ENCODE measurements around the gene CEP89. TPM values are rescaled to one million over a fixed set of nuclear protein-coding genes. Genes with fewer than 3 reads are reported as not detected.
"Not testable (repeated sequence)": the region's sequence is repeated elsewhere in the genome, so short reads cannot be mapped to it uniquely, and the experiment has no call there.

CEP89 gene
- total RNA-seq, 1 donor from 2014 or later, result 28.5 TPM

DNA sequence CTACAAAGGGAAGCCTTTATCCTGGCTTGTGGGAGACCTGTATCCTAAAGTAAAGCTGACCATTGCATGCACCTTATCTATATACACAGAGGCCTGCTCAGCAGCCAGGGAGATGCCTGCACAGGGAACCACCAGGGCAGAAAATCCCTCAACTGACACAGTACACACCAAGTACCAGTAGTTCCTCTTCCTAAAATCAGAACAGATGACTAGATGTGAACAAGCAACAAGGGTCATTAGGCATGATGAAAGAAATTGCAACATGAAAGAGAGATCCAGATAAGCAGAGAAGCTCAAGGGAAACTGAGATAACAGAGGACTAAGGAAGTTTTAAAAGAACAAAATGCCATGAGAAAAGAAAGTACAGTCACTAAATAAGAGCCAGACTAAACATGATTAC is 62.5 kb downstream of the CEP89 start:
- DNase-seq (ENCODE audit: low spot score) (no peak), ATAC-seq (no peak)
- intact Hi-C loops (cut with DNase I), result no loop called here

DNA sequence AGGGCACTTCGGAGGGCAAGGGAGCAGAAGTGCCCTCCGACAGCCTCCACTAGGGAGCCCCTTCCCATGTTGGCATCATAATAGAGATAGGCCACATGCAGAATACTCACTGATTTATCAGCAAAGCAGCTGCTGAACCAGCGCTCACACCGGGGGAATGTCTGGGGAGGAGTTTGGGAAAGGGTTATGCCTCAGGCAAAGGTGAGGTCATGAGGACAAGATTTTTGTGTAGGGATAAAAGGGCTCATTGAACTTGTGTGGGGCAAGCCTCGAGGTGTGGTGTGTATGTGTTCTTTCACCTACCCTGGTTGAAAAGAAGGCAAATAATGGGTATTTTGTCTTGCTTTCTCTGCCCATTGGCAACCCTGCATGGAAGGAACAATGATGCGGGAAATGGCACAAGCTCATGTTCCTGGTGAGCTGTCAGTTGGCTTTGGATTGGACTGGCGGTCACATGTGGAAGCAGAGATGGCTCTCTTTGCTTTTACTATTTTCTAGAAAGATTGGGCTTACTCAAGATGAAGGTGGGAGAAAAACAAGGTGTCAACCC is 63.0 kb downstream of the CEP89 start:
- intact Hi-C loops (cut with DNase I), result no loop called here
- DNase-seq (ENCODE audit: low spot score), result no peak
- ATAC-seq, result no peak

GRCh38 chr19:32902448-32902847 is 69.3 kb downstream of the CEP89 start:
- DNase-seq (ENCODE audit: low spot score), result no peak
- ATAC-seq, result no peak
- intact Hi-C loops (cut with DNase I), result no loop called here

DNA sequence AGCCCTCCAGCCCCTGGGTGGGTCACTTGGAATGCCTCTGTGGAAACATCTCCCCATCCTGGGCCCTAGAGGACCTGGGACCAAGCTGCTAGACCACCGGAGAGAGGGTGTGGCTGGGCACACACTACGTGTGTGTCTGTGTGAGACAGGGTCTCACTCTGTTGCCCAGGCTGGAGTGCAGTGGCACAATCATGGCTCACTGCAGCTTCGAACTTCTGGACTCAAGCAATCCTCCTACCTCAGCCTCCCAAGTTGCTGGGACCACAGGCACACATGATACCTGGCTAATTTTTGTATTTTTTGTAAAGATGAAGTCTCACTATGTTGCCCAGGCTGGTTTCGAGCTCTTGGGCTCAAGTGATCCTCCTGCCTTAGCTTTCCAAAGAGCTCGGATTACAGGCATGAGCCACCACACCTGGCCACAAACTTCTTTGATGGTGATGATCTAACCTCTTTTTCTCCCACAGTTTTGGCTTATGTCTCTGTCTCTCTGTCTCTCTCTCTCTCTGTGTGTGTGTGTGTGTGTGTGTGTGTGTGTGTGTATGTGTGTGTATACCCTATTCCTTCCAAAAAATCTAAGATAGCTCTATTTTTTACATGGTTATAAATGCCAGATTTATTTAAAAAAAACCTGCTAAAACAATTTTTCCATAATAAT is 70.1 kb downstream of the CEP89 start:
- no peak for DNase-seq (ENCODE audit: low spot score)
- ATAC-seq, result no peak
- intact Hi-C loops (cut with DNase I), result no loop called here

- ATAC-seq (no peak), DNase-seq (ENCODE audit: low spot score) (no peak)
- intact Hi-C loops (cut with DNase I), result no loop called here
Observed at GRCh38 chr19:32896516-32897214, 75.1 kb downstream of the CEP89 start.

GRCh38 chr19:32895384-32895783 is 76.4 kb downstream of the CEP89 start:
- ATAC-seq (no peak), DNase-seq (ENCODE audit: low spot score) (no peak)
- intact Hi-C loops (cut with DNase I), result no loop called here

GRCh38 chr19:32891609-32892008 is 80.1 kb downstream of the CEP89 start:
- intact Hi-C loops (cut with DNase I), result no loop called here
- no peak for ATAC-seq

DNA sequence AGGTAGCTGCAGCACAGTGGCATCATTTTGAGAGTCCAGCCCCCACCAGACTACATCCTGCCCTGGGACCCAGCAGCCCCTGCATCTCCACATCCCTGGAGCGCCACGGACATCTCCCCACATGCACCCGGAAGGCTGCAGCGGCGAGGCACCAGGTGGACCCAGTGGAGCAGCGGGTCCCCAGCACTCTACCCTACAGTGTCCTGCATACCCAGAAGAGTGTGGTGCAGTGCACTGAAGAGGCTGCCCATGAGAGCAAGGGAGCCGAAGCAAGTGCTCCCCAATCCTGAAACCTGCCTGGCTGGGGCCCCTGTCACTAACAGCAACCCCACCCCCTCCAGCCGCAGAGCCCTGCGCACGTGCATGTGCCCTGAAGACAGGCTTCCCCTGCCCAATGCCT is 80.9 kb downstream of the CEP89 start:
- DNase-seq (ENCODE audit: low spot score) (no peak), ATAC-seq (no peak)
- intact Hi-C loops (cut with DNase I), result no loop called here

More at GRCh38 chr19:32891609-32892008, 80.1 kb downstream of the CEP89 start:
- DNase-seq (ENCODE audit: low spot score), result no peak

- intact Hi-C loops (cut with DNase I), result no loop called here
- no peak for DNase-seq (ENCODE audit: low spot score)
Observed at GRCh38 chr19:32890326-32890725, 81.4 kb downstream of the CEP89 start.

DNA sequence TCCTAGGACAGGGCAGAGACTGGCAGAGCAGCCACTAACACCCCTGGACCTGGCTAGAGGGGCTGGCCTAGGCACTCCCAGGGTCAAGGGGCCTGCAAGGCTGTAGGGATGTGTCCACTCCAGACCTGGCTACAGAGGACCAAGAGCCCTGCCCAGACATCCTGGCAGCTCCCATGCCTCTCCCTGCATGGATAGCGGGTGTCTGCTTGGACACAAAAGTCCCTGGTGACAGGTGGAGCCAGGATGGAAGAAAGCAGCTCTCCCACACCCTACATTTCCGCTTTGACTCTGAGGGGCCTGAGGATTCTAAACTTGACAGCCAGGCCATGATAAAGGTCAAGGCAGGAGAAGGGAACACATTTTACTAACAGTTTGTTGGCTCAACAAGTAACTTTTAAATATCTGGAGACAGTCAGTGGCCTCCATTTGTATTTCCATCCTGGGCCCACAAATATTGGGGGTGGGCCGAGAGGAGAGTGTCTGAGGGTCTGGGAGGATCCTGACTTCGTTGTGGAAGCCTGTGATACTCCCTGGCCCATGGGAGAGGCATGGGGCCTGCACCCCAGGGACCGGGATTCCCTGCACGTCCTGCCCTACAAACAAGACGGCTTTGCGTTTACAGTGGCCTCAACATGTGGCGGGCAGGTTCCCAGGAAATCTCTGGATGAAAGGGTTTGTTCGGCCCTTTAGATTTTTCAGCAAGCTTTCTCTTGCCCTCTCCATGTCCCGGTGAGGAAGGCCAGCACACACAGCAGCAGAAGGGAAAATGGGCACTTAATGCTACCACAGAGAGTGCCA is 82.4 kb downstream of the CEP89 start:
- ATAC-seq, result no peak
- intact Hi-C loops (cut with DNase I), result no loop called here
- DNase-seq (ENCODE audit: low spot score), result no peak

More at GRCh38 chr19:32890326-32890725, 81.4 kb downstream of the CEP89 start:
- no peak for ATAC-seq

GRCh38 chr19:32887572-32888215 is 84.1 kb downstream of the CEP89 start:
- DNase-seq (ENCODE audit: low spot score) (no peak), ATAC-seq (no peak)
- intact Hi-C loops (cut with DNase I), result no loop called here

DNA sequence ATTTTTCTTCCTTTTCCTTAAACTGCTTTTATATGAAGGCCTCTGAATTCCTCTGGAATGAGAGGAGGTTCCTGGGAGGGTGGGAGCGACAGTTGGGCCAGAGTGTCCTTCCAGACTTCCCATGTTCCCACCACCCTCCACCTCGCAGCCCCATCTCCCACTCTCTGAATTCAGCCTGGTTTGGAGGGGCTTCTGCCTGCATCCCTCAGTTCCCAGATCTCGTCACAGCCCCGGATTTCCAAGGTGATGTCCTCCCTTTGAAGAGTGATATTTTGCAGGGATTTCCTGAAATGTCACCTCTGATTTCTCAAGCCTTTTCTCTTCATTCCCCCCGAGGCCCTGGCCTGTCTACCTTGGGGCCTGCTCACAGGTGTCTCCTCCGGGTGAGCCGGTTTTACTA is 85.5 kb downstream of the CEP89 start:
- ATAC-seq (no peak), DNase-seq (ENCODE audit: low spot score) (no peak)
- intact Hi-C loops (cut with DNase I), result no loop called here

DNA sequence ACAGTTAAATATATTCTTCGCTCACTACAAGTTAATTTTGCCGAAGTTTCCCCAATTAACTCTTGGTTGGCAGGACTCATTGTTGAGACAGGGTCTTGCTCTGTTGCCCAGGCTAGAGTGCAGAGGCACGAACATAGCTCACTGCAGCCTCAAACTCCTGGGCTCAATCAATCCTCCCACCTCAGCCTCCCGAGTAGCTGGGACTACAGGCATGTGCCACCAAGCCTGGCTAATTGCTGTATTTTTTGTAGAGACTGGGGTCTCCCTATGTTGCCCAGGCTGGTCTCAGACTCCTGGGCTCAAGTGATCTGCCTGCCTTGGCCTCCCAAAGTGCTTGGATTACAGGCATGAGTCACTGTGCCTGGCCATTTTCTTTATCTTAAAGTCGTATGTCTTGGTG is 86.5 kb downstream of the CEP89 start:
- DNase-seq (ENCODE audit: low spot score); ATAC-seq; intact Hi-C loops (cut with DNase I): not testable (repeated sequence)

DNA sequence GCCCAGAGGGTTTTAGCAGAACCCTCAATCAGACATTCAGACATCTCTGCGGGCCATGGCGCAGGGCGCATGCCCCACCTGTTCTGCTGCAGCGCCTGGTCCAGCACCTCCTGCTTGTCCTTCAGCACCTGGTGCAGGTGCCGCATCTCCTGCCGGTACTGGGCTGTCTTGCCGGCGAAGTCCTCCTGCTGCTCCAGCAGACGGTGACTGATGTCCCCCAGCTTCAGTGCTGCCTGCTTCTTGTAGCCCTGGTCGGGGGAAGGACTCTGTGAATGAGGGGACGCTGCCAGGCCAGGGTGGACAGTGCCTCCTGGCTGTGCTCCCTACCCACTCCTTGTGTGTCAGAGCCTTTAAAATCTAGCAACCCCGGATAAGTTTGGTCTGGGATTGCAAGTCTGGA is 90.0 kb downstream of the CEP89 start:
- no peak for ATAC-seq
- DNase-seq (ENCODE audit: low spot score), result no peak

DNA sequence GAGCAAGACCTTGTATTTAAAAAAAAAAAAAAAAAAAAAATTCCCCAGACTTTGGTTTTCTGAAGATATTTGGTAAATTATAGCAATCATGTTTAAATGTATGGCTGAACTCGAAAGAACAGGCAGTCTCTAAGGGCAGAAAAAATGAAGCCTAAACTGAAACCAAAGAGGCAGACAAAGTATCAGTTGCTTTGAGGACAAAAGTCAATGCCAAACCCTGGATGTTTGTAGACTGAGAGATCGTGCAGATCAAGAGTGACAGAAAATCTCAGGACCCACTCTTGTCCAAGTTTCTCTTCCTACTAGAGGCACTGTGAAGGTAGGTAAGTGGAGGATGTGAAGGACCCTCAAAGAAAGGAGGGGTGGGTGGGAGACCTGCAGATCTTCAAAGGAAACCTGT is 91.1 kb downstream of the CEP89 start:
- intact Hi-C loops (cut with DNase I), result no loop called here
- ATAC-seq (no peak), DNase-seq (ENCODE audit: low spot score) (no peak)

More for the DNA sequence above, 90.0 kb downstream of the CEP89 start:
- intact Hi-C loops (cut with DNase I), result no loop called here

DNA sequence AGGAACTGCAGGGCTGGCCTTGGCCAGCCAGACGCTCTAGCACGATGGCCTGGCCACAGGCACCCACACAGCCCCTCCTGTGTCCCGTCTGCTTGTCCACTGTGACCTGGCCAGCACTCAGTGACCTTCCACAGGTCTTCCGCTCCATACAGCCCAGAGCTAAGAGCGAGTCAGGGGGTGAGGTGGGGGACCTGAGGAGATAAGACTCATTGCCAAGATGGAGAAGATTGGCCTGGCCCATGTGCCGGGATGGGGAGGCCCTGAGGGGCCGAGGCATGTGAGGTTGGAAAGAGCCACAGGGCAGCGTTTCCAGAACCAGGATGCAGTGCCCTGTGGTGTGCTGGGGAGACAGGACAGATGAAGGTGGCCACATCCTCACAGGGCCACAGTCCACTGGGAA is 92.0 kb downstream of the CEP89 start:
- intact Hi-C loops (cut with DNase I), result no loop called here
- DNase-seq (ENCODE audit: low spot score), result no peak
- no peak for ATAC-seq

DNA sequence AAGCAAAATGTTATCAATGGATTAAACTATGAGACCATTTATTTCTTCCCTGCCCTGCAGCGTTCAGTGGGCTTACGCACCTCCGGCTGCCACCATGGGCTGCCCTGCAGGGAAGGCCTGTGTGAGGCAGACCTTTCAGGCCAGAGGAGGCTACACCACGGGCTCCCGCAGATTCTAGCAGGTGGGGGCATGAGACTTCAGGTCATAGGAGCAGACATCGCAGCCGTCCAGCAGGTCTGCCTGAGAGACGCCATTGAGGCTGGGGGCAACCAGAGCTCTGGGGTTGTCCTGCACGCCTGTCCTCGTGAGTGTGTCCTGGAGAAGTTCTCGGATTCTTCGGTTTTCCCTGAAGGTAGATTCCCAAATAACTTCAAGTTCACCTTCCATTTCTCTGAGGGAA is 92.8 kb downstream of the CEP89 start:
- intact Hi-C loops (cut with DNase I), result no loop called here
- ATAC-seq, result no peak
- DNase-seq (ENCODE audit: low spot score), result no peak

DNA sequence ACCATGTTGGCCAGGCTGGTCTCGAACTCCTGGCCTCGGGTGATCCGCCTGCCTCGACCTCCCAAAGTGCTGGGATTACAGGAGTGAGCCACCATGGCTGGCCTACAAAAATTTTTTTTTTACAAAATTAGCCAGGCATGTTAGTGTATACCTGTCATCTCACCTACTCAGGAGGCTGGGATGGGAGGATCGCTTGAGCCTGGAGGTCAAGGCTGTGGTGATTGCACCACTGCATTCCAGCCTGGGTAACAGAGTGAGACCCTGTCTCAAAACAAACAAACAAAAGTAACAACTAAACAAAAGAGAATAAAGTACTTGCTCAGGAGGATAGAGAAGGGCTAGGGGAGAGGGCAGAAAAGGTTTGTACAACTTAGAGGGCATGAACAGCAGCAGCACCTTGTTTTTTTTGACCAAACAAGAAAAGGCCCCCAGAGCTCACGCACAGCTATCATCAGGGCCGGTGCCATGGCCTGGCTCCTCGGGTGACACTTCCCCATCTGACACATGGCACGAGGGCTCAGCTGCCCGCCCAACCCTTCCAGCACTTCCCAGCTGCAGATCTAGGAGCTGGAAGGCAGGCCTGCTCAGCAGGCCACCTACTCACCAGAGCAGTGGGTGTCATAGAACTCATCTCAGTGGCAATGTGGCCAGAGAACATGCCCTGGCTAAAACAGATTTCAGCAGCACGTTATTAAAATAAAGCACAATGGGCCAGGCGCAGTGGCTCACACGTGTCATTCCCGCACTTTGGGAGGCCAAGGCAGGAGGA is 93.6 kb downstream of the CEP89 start:
- intact Hi-C loops (cut with DNase I), result no loop called here
- no peak for DNase-seq (ENCODE audit: low spot score)
- ATAC-seq, result no peak
